G401.6 (cell line): ENCODE results near the gene RAD54L.
"Not testable (repeated sequence)": the region's sequence is repeated elsewhere in the genome, so short reads cannot be mapped to it uniquely, and the experiment has no call there.

Experiments
- FAIRE-seq: peaks from 2 replicates; lab custom pipeline; 2012; peaks lifted over from hg19 to GRCh38; lab: Jason Lieb, UNC

RAD54L gene

GRCh38 chr1:46322191-46322590 is 74.6 kb downstream of the RAD54L start:
- not testable (repeated sequence) for FAIRE-seq

GRCh38 chr1:46325285-46326076 is 77.9 kb downstream of the RAD54L start:
- FAIRE-seq = not testable (repeated sequence)
